Fibroblast of mammary gland (primary cell): ENCODE measurements around the gene EXD3.
"Not testable (repeated sequence)": the region's sequence is repeated elsewhere in the genome, so short reads cannot be mapped to it uniquely, and the experiment has no call there.

Experiments used
- DNase-seq: peaks from one replicate; pipeline ENCODE4 v3.0.0-alpha.2; 2010; ENCODE audit warnings: low read depth
- H3K4me3 ChIP-seq: 2 replicates; pipeline ENCODE4 v1.5.1; 2011; ENCODE audit warnings: low read depth, mild to moderate bottlenecking, low read length, moderate library complexity; ENCODE audit not compliant: control insufficient read depth
- TF ChIP-seq, protein P1 (sequence below): conservative IDR thresholded peaks from 2 replicates; pipeline ENCODE4 v1.5.1; 2011; ENCODE audit warnings: low read depth, low read length, inconsistent platforms; ENCODE audit not compliant: control insufficient read depth, insufficient read depth

EXD3 gene

GRCh38 chr9:137388589-137389427, 34.2 kb downstream of the EXD3 start:
- H3K4me3 ChIP-seq = no peak overlapping the region
- no peak for DNase-seq
- TF ChIP-seq, protein P1, sequence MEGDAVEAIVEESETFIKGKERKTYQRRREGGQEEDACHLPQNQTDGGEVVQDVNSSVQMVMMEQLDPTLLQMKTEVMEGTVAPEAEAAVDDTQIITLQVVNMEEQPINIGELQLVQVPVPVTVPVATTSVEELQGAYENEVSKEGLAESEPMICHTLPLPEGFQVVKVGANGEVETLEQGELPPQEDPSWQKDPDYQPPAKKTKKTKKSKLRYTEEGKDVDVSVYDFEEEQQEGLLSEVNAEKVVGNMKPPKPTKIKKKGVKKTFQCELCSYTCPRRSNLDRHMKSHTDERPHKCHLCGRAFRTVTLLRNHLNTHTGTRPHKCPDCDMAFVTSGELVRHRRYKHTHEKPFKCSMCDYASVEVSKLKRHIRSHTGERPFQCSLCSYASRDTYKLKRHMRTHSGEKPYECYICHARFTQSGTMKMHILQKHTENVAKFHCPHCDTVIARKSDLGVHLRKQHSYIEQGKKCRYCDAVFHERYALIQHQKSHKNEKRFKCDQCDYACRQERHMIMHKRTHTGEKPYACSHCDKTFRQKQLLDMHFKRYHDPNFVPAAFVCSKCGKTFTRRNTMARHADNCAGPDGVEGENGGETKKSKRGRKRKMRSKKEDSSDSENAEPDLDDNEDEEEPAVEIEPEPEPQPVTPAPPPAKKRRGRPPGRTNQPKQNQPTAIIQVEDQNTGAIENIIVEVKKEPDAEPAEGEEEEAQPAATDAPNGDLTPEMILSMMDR = no peak

DNA sequence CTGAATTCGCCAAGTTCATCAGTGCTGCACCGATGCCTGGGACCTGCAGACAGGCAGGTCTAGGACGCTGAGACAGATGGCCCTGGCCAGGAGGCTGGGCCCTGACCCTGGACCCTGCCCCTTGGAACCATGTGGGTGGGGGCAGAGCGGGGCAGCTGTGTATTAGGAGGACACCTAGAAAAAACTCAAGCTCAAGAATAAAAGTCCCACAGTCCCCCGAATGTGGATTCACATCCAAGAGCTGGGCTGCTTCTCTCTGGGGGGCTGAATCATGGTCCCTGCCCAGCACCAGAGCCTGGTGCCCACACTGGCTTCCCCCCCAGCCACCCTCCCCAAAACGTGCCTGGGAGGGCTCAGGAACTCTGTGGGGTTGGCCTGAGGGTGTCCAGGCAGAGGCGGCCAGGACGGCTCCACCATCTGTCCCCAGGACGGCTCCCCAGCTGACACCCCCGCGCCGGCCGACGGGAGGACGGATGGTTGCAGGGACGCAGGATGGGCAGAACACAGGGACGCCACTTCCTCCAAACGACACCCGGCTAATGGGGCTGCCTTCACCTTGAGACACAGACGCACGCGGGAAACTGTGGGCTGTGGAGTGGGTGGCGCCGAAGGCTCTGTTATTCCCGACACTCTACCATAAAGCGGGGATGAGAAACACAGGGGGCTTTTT, 34.9 kb downstream of the EXD3 start:
- H3K4me3 ChIP-seq = no peak overlapping the region
- TF ChIP-seq, protein P1 = no peak
- no peak for DNase-seq

DNA sequence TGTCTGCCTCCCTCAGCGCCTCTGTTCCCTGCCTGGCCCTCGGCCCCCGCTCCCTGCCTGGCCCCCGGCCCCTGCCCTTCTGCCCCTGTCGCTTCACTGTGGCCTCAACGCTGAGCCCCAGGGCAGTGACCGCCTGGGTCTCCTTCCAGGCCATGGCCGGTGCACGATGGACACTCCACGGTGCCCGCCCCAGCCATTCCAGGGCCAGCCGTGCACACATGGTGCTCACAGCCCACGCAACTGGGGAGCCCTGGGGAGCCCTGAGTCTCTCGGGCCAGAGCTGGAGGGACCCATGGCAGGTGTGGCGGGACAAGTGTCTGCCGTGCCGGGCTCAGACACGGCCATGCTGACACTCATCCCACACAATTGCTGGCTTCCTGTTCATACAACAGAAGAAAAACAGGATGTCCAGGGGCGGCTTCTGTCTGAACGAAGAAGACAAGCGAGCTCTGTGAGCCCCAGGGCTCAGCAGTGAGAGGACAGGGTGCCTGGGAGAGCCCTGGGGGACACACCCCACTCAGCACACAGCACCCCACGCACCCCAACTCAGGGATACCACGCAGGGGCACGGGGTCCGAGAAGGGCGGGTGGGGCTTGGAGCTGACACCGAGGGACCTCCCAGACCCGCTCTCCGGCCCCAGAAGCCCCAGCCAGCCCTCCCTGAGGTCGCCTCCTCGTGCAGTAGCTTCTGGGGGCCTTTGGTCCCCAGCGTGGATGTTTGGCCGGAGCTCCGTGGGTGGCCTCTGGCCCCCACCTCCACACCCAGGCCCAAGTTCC, 35.7 kb downstream of the EXD3 start:
- no peak for DNase-seq
- TF ChIP-seq, protein P1 = no peak
- H3K4me3 ChIP-seq = no peak overlapping the region

GRCh38 chr9:137386507-137387113, 36.4 kb downstream of the EXD3 start:
- not testable (repeated sequence) for DNase-seq, H3K4me3 ChIP-seq

DNA sequence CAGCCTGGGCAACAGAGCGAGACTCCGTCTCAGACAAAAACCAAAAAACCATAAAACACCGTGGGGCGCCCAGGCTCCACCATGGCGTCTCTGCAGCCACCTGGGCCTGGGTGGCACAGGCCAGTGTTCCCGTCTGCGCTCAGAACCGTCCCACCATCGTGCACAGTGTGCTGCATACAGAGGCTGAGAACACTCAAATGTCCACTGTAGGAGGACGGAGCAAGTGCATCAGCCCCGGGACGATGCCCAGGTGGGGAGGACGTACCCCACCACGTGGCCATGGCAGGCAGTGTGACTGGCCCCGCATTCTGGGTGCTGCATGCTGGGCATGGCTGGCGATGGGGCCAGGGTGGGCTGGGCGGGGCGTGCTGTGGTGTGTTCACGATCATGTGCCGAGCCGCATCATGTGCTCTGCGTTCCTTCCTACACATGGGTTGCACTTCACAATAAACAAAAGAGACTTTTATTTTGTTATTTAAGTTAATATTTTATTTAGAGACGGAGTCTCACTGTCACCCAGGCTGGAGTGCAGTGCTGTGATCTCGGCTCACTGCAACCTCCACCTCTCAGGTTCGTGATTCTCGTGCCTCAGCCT, 37.8 kb downstream of the EXD3 start:
- no peak overlapping the region for H3K4me3 ChIP-seq
- no peak for DNase-seq
- TF ChIP-seq, protein P1 = no peak

DNA sequence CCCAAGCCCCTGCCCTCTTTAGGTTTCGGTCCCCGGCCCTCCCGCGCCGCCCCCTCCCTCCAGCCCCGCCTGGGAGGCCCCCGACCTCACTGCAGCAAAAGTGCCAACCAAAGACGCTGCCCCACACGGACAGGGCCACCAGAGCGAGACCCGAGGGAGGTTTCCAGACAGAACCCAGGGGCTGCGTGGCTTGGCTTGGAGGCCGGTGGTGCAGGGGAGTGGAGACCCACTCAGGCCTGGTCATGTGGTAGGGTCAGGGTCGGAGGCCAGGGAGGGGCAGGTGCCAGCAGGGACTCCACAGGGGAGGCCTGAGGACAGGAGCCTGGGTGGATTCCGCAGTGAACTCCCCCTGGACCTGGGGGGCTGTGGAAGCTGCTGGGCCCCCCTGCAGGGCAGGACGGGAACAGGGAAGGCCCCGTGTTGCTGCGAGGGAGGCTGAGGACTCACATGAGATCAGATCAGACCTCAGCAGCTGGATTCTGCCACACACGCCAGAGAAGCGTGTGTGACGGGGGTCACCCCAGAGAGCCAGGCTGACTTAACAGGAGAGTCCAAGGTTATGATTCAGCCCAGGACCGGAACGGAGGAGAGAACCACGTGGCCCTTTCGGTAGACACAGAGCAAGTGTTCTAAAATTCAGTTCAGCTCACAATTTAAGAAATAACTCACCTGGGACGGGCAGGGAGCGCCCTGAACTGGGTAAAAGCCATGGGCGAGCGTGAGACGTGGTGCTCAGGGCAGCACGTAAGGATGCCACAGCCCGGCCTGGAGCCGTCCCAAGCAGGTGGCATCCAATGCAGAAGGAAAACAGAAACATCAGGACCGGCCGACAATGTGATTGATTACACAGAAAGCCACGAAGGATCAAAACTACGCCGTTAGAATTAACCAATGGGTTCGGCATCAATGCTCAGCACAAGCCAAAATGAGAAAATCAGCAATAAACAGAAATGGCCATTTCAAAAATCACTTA, 38.9 kb downstream of the EXD3 start:
- TF ChIP-seq, protein P1 = no peak

More for the DNA sequence above, 38.9 kb downstream of the EXD3 start:
- no peak for DNase-seq
- H3K4me3 ChIP-seq = no peak overlapping the region
